ENCODE measurements around the gene PRCD.
"Not testable (repeated sequence)": the region's sequence is repeated elsewhere in the genome, so short reads cannot be mapped to it uniquely, and the experiment has no call there.

PRCD gene

GRCh38 chr17:76527430-76528111 is 12.3 kb upstream of the PRCD start:
- DNase-seq (ENCODE audit: low read depth in 2 of 2) = no peak

- no peak for DNase-seq (ENCODE audit: low read depth in 2 of 2)
Measured at GRCh38 chr17:76528156-76528527, 11.7 kb upstream of the PRCD start.

- DNase-seq (ENCODE audit: low read depth in 2 of 2) = no peak
Measured at GRCh38 chr17:76528528-76529223, 11.2 kb upstream of the PRCD start.

GRCh38 chr17:76529224-76530094 is 10.4 kb upstream of the PRCD start:
- no peak for DNase-seq (ENCODE audit: low read depth in 2 of 2)

GRCh38 chr17:76530095-76530723 is 9.6 kb upstream of the PRCD start:
- DNase-seq (ENCODE audit: low read depth in 2 of 2) = no peak

- DNase-seq (ENCODE audit: low read depth in 2 of 2) = no peak
Measured at GRCh38 chr17:76530811-76531485, 8.9 kb upstream of the PRCD start.

GRCh38 chr17:76531486-76532038 is 8.3 kb upstream of the PRCD start:
- DNase-seq (ENCODE audit: low read depth in 2 of 2) = no peak

GRCh38 chr17:76532072-76532651 is 7.7 kb upstream of the PRCD start:
- DNase-seq (ENCODE audit: low read depth in 2 of 2) = no peak

- DNase-seq (ENCODE audit: low read depth in 2 of 2) = not testable (repeated sequence)
Measured at GRCh38 chr17:76533640-76534359, 6.0 kb upstream of the PRCD start.

GRCh38 chr17:76534831-76535732 is 4.8 kb upstream of the PRCD start:
- DNase-seq (ENCODE audit: low read depth in 2 of 2) = no peak

- DNase-seq (ENCODE audit: low read depth in 2 of 2) = no peak
Measured at GRCh38 chr17:76535788-76536510, 3.9 kb upstream of the PRCD start.

GRCh38 chr17:76536511-76537287 is 3.1 kb upstream of the PRCD start:
- no peak for DNase-seq (ENCODE audit: low read depth in 2 of 2)

- no peak for DNase-seq (ENCODE audit: low read depth in 2 of 2)
Measured at GRCh38 chr17:76537288-76537577, 2.6 kb upstream of the PRCD start.

GRCh38 chr17:76537578-76538280 is 2.1 kb upstream of the PRCD start, which contains the start of gene CYGB:
Gene CYGB (minus strand): TSS chr17:76537709. CDS start chr17:76537542, 167 bp downstream.
- no peak for DNase-seq (ENCODE audit: low read depth in 2 of 2)

GRCh38 chr17:76538281-76538931 is 1.4 kb upstream of the PRCD start:
- DNase-seq (ENCODE audit: low read depth in 2 of 2) = no peak

GRCh38 chr17:76538941-76539570 is 788 bp upstream of the PRCD start:
- no peak for DNase-seq (ENCODE audit: low read depth in 2 of 2)

Data from stimulated activated CD4-positive, alpha-beta T cell treated with anti-CD3 and anti-CD28 coated beads, Interleukin-4, amount 100 ng/mL, for 48 hours (primary cell).